Middle frontal gyrus (tissue), 1 donor: ENCODE results near the gene NRCAM.

ENCODE experiments used
- DNase-seq: peaks from one replicate; pipeline ENCODE4 v3.0.0-alpha.2; 2015; ENCODE audit warnings: low spot score; ENCODE audit errors: extremely low spot score

NRCAM gene

GRCh38 chr7:108425714-108426275 is 30.4 kb downstream of the NRCAM start:
- DNase-seq: no peak

GRCh38 chr7:108424013-108424412 is 32.2 kb downstream of the NRCAM start:
- no peak for DNase-seq

- no peak for DNase-seq
Measured at GRCh38 chr7:108423089-108423989, 32.9 kb downstream of the NRCAM start.

- DNase-seq: no peak
Measured at GRCh38 chr7:108421720-108422331, 34.4 kb downstream of the NRCAM start.

GRCh38 chr7:108419961-108420908 is 36.0 kb downstream of the NRCAM start:
- DNase-seq: no peak

GRCh38 chr7:108418946-108419345 is 37.3 kb downstream of the NRCAM start:
- DNase-seq: no peak

GRCh38 chr7:108417926-108418325 is 38.3 kb downstream of the NRCAM start:
- no peak for DNase-seq

- no peak for DNase-seq
Measured at GRCh38 chr7:108417144-108417543, 39.1 kb downstream of the NRCAM start.

GRCh38 chr7:108415821-108416536 is 40.3 kb downstream of the NRCAM start:
- peak; percentile 52 for DNase-seq

GRCh38 chr7:108415084-108415483 is 41.2 kb downstream of the NRCAM start:
- DNase-seq: no peak

GRCh38 chr7:108413782-108414492 is 42.3 kb downstream of the NRCAM start:
- no peak for DNase-seq

- DNase-seq: no peak
Measured at GRCh38 chr7:108413337-108413736, 42.9 kb downstream of the NRCAM start.

- no peak for DNase-seq
Measured at GRCh38 chr7:108409146-108409545, 47.1 kb downstream of the NRCAM start.

- no peak for DNase-seq
Measured at GRCh38 chr7:108408296-108408991, 47.8 kb downstream of the NRCAM start.

GRCh38 chr7:108407676-108408075 is 48.6 kb downstream of the NRCAM start:
- DNase-seq: no peak

- no peak for DNase-seq
Measured at GRCh38 chr7:108406222-108406890, 49.9 kb downstream of the NRCAM start.

- no peak for DNase-seq
Measured at GRCh38 chr7:108404509-108405420, 51.5 kb downstream of the NRCAM start.
